Hepatocyte (in vitro differentiated cells): ENCODE data around the gene SLC27A4.

Source experiments
- CTCF ChIP-seq: fragments of 200-600 bp; sonication (generic); IDR thresholded peaks from 2 replicates; pipeline ENCODE4 v1.5.1; 2016; ENCODE audit warnings: antibody characterized with exemption, mild to moderate bottlenecking; ENCODE audit not compliant: poor library complexity
- EZH2phosphoT487 ChIP-seq: fragments of 200-600 bp; sonication (generic); IDR thresholded peaks from one replicate; pipeline ENCODE4 v1.6.1; 2018; ENCODE audit warnings: antibody characterized with exemption, mild to moderate bottlenecking, low read depth, moderate library complexity; ENCODE audit not compliant: unreplicated experiment, severe bottlenecking

GRCh38 chr9:128371630-128372117 lies 31.3 kb downstream of the SLC27A4 start:
- TF ChIP-seq CTCF, result no peak
- no peak for TF ChIP-seq EZH2phosphoT487
